Stimulated activated CD4-positive, alpha-beta T cell treated with anti-CD3 and anti-CD28 coated beads, Interleukin-4, amount 100 ng/mL, for 48 hours (primary cell): ENCODE data around the gene OR10A5.
"Not testable (repeated sequence)": the region's sequence is repeated elsewhere in the genome, so short reads cannot be mapped to it uniquely, and the experiment has no call there.

ENCODE experiments used
- DNase-seq, 2 donors: peaks; one replicate each; pipeline ENCODE4 v3.0.0-alpha.2; 2020; ENCODE audit warnings: low read depth in 2 of 2

Gene OR10A5, protein sequence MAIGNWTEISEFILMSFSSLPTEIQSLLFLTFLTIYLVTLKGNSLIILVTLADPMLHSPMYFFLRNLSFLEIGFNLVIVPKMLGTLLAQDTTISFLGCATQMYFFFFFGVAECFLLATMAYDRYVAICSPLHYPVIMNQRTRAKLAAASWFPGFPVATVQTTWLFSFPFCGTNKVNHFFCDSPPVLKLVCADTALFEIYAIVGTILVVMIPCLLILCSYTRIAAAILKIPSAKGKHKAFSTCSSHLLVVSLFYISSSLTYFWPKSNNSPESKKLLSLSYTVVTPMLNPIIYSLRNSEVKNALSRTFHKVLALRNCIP

DNA sequence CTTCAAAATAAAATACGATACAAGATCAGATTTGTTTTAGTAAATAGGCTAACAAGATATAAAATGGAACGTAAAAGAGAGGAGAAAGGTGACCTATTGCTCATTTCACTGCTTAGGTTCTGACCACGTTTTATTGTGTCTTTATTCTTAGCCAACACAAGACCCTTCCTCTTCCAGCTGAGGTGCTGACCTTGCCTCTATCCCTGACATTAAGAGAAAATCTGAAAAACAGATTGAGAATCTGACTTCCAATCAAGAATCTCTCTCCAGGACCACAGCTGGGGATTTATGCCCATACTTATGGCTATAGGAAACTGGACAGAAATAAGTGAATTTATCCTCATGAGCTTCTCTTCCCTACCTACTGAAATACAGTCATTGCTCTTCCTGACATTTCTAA is at the start of gene OR10A5:
OR10A5 (plus strand) TSS at position 301 of the 400 bp plus-strand sequence; CDS start at position 301, 0 bp downstream.
- DNase-seq: no peak

DNA sequence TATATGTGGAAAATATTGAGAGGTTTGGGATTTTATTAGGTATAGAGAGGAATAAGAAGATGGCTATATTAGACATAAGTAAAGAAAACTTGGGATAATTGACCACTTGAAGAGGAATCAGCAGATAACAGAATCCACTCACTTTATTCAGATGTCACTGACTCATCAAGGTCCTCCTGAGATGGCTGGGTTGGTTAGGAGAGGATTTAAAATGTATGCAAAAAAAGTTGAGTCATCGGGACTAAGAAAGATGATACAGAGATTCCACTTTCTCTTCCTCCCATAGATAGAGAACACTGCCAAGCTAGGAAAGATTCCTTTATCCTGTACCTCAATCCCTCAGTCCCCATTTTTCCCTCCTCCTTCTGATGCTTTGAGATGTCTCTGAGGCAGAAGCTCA is 46.1 kb upstream of the OR10A5 start, which contains the start of gene OR6A2:
OR6A2 (minus strand) TSS at position 288 of the 400 bp plus-strand sequence. CDS start 3,981 bp downstream, outside the sequence.
- no peak for DNase-seq

DNA sequence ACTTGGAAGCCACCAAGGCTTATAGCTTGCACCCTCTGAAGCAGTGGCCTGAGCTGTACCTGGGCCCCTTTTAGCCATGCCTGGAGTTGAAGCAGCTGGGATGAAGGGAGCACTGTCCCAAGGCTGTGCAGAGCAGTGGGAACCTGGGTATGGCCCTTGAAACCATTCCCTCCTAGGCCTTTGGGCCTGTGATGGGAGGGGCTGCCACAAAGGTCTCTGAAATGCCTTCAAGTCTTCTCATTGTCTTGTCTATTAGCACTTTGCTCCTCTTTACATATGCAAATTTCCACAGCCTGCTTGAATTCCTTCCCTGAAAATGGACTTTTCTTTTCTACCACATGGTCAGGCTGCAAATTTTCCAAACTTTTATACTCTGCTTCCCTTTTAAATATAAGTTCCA is 44.4 kb upstream of the OR10A5 start:
- not testable (repeated sequence) for DNase-seq

DNA sequence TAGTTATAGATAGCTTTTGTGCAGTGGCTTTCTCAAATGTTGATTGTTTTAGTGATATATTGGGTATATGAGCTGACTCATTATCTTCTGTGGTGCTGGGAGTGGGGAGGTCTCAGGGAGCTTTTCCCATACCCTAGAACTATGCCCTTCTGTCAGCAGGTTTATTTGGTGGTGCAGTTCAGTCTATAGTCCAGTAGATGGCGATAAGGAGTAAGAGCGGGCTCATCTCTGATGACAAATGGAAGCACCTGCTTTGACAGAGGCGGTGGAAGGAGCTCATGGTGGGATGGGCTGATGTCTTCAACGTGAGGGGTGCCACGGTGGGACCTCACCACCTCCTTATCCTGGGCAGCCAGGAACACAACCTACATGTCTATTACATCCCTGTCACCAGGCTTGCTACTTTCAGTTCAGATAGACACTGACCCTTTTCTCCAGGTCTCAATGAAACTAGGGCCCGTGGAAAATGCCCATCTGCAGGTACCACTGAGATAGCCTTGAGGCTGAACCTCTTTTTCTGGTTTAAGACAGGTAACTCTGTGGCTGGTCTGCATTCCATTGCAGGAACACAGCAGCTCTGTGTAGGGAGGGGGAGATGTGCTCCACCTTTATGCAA is 33.0 kb upstream of the OR10A5 start:
- peak in 1 of 2 donors; percentile 7 for DNase-seq

DNA sequence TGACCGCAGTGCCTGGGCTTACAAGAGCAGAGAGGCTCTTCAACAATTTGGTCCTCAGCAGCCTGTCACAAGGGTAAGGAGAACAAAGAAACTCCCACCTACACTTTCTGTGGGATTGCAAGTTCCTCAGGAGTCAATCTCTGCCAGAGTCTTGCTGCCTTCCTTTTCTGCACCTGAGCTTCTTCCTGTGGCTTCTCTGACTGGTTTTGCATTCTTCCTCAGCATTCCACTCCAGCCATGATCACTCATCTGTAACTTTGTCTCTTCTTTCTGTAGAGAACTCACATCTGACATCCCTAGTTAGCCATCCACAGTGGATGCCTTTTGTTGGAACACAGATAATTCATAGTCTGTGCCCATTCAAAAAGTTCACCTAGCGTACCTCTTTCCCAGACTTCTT is 31.8 kb upstream of the OR10A5 start:
- DNase-seq: no peak

DNA sequence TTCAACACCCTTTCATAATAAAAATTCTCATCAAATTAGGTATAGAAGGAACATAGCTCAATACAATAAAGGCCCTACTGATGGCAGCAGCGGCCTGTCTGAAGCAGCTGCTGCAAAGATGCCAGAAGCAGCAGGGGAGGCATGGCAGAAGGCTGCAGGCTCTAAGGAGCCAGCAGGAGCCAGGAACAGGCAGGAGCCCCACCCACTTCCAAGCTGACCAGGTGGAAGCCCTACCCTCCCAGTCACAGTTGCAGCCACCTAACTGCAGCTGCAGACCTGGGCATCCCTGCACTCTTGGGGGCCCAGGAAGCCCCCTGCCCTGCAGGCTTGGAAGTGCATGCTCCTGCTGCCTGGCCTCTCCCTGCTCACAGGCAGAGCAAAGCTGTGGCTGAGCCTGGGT is 27.8 kb upstream of the OR10A5 start:
- DNase-seq: no peak

DNA sequence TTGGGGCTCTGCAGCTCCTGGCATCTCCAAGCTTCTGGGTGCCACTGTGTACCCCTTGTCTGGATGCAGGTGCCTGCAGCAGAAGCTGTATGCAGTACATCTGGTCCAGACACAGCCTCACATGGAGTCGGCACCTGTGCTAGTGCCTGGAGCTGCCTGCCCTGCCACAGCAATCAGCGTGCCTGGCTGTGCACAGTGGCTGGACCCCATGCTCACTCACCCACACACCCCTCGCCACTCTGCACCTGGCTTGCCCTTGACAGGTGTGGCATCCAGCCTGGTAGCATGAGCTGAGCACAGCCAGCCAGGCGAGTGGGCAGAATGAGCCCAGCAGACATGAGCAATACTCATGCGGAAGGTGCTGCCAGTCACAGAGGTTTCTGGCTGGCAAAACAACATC is 26.5 kb upstream of the OR10A5 start:
- DNase-seq: no peak

DNA sequence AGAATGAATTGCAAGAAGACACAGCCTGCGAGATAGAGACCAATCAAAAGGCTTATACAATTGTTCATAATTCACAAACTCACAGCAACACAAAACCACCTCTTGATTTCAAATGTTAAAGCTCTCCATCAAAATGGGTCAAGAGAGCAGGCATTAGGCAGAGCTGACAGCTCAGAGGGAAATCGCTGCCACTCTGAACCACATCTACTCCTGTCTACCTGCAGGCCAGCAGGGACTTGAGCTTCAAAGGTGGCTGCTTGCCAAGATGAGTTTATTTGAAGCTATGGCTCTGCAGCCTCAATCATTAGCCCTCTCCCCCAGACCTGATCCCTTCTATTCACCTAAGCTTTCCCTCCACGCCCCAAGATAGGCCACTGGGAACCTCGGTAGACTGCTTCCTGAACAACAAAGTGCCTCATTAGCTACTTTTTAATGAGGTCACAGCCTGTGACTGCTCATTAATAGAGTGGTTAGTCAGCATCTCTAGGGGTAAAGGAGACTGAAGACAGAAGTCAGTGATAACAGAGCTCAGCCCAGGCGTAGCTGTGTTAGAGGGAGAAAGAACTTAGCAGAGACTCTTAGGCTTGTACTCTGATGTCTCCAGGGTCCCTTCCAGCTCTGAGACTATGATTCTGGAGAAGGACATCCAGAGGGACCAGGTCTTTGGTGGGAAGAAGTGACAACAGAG is 21.2 kb upstream of the OR10A5 start:
- DNase-seq: no peak

DNA sequence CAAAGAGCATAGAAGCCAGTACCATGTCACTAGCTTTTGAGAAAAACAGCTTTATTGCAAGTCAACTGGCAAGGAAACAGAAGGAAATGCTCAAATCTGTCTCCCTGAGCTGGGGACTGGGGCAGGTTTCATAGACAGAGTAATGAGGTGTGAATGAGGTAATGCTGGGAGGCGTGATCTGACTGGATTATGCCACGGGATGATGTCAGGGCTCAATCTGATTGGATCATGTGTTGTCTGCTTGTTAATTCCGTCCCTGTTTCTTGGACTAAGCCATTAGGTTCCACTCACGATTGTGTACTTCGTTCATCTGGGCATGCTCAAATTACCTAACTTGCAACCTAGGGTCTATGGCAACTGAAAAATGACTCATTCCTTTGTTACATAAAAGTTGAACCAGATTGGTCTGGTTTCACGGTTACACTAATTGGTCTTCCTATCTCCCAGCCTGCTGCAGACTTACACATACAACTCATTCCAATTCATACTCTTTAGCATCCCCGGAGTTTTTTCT is 20.2 kb upstream of the OR10A5 start:
- no peak for DNase-seq

DNA sequence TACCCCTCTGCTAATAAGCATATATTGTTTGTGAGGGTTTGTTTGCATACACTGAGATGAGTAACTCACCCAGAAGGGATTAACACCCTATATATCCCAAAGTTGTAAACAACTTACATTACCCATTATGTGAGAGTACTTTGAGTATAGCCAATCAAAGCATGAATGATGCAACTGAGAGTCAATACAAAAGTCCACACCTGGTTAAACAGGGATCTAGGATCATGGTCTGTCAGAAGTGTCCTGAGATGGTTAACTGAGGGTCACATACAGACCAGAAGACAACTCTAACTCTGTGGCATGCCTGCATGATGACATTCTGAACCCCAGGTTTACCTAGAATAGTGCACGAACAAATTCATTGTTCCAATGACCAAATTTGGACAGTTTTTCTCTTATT is 17.4 kb upstream of the OR10A5 start:
- DNase-seq: no peak

DNA sequence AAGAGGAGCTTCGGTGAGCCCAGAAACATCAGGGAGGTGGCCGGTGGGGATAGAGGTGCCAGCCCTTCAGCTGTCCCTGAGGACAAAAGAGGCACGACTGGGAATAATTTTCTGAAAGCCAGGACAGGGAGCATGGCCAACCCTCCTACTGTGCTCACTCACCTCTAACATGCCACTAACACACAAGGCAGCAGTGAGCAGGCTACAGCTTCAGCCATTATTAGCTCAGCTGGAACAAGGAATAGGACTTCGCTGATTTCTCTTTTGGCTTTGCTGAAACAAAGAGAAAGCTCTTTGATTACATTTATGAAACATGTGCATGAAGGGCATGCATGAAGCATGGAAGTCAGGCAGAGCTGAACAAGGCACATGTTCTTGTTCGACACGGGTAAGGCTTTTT is 12.1 kb upstream of the OR10A5 start:
- no peak for DNase-seq

DNA sequence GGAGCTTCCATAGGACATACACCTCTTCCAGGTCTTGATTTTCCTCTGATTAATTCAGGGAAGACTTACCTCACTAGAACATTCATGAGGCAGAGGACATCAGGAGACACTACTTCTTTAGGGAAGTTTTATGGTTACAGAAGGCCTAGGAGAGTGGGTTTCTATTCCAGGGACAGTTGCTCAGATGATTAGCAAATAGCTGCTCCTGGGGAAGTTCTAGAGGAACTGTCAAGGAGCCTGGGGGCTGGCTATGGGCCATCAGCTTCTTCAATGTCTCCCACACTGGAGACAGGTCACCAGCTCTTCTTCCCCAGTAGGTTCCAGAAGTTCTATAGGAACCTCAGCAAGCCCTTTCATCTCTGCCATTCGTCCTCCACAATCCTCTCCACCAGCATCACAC is 11.5 kb upstream of the OR10A5 start:
- DNase-seq: no peak

DNA sequence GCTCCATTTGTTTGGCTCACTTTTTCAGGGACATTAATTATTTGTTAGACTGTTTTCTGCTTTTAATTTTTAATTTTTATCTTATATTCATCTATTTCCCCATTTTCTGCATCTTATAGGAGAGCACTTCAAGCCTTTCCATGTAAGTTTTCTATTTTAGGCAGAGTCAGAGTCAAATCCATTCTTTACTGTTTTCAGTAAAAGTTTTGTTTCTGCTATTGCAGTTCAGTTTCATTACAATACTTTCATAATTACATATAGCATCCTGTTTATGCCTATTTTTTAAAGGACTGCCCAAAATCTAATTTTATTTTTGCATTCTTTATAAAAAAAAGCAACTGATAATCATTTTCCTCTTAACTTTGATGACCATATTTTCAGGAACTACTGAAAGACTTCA is 3.8 kb upstream of the OR10A5 start:
- DNase-seq: no peak

DNA sequence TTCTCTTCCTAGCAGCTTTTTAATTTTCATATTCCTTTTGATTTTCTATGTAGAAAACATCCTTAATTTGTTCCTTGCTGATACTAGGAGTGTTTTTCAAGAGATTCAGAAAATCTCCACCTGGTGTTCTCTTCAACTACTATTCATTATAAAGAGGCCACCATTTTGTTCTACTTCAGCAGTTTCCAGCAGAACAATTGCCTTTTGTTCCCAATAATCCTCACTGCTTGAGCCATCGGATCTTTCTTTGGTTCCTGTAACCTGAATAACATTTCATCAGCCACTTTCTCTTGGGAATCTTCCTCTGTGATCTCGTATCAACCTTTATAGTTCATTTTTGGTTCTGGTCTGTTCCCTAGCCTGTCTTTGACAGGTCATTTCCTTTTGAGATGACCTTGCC is 1.8 kb upstream of the OR10A5 start:
- DNase-seq: no peak

DNA sequence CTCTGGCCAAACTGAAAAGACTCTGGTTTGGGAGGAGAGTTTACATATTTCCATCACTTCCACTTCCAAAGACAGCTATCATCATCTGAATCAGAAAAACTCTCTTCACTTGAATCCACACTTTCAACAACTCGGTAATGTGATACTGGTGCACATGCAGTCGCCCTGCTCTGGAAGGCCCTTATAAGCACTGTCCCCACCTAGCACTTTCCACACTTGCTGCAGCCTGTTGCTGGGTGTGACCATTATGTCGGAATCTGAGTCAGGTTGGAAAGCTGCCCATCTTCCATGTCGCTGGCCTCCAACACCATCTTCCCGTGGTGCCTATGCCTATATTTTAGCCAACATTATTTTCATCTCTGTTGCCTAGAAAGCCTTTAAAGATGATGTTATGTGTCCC is 1.1 kb upstream of the OR10A5 start:
- DNase-seq: no peak

DNA sequence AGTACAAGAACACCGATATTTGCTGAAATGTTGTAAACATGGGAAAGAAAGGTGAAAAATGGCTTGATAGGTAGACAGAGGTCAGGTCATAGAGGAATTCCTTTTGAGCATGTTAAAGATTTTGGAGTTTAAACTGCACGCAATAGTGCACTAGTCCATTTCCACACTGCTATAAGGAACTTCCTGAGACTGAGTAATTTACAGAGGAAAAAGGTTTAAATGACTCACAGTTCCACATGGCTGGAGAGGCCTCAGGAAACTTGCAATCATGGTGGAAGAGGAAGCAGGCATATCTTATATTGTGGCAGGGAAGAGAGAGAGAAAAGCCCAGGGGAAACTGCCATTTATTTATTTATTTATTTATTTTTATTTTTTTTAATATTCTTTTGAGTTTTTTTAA is 5.0 kb downstream of the OR10A5 start:
- DNase-seq: no peak

DNA sequence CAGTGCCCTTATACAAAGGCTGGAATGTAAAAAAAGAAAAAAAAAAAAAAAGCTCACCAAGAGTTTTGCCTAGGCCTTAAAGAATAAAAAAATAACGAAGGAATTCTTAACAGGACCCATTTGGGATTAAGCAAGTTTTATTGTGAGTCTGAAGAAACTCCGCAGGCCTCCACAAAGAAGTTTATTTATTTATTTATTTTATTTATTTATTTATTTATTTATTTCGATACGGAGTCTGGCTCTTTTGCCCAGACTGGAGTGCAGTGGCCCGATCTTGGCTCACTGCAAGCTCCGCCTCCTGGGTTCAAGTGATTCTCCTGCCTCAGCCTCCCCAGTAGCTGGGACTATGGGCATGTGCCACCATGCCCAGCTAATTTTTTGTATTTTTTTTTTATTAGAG is 9.3 kb downstream of the OR10A5 start:
- not testable (repeated sequence) for DNase-seq

DNA sequence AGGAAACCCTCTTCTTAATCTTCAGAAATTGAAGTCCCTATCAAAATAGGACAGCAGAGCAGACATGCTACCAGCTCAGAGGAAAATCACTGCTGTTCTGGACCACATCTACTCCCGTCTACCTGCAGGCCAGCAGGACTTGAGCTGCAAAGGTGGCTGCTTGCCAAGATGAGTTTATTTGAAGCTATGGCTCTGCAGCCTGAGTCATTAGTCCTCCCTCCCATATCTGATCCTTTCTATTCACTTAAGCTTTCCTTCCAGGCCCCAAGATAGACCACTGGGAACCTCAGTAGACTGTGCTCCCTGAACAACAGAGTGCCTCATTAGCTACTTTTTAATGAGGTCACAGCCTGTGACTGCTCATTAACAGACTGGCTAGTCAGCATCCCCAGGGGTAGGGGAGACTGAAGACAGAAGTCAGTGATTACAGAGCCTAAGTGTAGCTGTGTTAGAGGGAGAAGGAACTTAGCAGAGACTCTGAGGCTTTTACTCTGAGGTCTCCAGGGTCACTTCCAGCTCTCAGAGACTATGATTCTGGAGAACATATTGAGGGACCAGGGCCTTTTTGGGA is 10.6 kb downstream of the OR10A5 start:
- DNase-seq: no peak

DNA sequence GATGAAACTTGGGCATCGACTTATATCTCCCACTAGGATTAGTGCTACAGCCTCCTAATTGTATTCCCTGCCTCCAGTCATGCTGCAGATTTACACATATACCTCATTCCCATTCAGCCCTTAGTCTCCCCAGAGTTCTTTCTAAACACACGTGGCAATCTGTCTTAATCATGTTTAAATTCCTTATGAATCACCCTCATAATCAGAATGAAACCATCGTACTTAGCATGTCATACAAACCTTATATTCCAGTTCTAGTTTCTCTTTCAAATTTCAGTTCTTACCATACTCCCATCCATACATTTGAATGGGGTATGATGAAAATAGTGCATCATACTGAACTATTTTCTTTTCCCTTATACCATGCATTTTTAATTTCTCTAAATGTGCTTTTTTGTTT is 11.4 kb downstream of the OR10A5 start:
- DNase-seq: no peak

DNA sequence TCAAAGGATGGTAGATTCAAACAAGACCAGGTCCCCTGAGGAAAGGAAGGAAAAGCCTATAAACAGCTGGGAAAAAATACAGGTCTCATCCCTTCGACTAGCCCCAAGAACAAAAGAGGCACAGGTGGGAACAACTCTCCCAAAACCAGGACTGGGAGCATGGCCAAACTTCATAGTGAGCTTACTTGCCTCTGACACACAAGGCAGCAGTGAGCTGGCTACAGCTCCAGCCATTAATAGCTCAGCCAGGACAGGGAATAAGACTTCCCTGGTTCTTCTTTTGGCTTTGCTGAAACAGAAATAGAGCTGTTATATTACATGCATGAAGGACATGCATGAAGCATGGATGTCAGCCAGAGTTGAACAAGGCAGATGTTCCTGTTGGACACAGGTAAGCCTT is 17.5 kb downstream of the OR10A5 start, which contains the start of gene OR10A2:
OR10A2 (plus strand) TSS at position 97 of the 400 bp plus-strand sequence. CDS start 6,698 bp downstream, outside the sequence.
- DNase-seq: no peak

DNA sequence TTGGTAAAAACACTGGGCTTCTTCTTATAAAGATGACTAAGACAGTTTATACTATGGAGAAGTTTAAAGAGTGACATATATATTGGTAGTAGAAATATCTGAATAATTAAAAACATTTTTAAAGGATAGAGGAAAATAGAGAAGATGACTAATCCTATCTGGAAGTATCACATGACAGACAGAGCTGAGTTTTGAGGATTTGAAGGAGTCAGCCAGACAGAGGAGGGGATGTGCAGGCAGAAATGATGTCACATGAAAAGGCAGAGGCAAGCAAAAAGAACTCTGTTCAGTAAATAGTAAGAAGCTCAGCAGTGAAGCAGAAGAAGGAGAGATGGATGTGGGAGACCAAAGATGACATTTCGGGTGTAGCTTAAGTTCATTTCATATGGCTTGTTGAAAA is 19.0 kb downstream of the OR10A5 start:
- DNase-seq: no peak

DNA sequence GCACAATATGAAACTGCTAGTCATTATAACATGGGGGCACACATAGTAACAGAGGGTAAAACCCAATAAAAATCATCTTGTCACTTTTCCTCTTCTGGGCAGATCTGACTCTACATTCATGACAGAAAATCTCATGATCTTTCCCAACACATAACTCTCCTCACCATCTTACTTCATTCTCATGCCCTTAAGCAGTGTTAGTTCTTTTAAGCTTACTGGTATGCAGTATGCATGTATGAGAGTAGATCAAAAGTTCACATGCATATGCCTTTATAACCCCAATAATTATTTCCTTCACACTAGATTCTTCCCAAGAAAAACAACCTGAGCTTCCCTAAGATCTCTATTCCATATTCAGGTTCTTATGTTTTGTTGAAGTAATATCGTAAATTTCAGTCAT is 25.8 kb downstream of the OR10A5 start:
- no peak for DNase-seq
